Hepatocyte (in vitro differentiated cells): ENCODE data around the gene RAD51AP1. TPM values are rescaled to one million over a fixed set of nuclear protein-coding genes. Genes with fewer than 3 reads are reported as not detected.

Source experiments
- DNase-seq: peaks from one replicate; pipeline ENCODE4 v3.0.0-alpha.2; 2016; ENCODE audit warnings: low spot score
- H2AFZ ChIP-seq: fragments of 200-600 bp; sonication (generic); 2 replicates; pipeline ENCODE4 v1.6.0; 2016; ENCODE audit warnings: antibody characterized with exemption, mild to moderate bottlenecking
- H3K27ac ChIP-seq: fragments of 200-600 bp; sonication (generic); 2 replicates; pipeline ENCODE4 v1.5.1; 2016; ENCODE audit warnings: mild to moderate bottlenecking
- H3K27me3 ChIP-seq: fragments of 200-600 bp; sonication (generic); 2 replicates; pipeline ENCODE4 v1.6.1; 2016
- H3K36me3 ChIP-seq: fragments of 200-600 bp; sonication (generic); replicated peaks from 2 replicates; pipeline ENCODE4 v1.5.1; 2016; ENCODE audit warnings: low read depth; ENCODE audit not compliant: insufficient read depth
- H3K4me1 ChIP-seq: fragments of 200-600 bp; sonication (generic); 2 replicates; pipeline ENCODE4 v1.5.1; 2016; ENCODE audit warnings: mild to moderate bottlenecking, moderate library complexity; ENCODE audit not compliant: insufficient read depth
- H3K4me2 ChIP-seq: fragments of 200-600 bp; sonication (generic); 2 replicates; pipeline ENCODE4 v1.6.0; 2016
- H3K4me3 ChIP-seq: fragments of 200-600 bp; sonication (generic); 2 replicates; pipeline ENCODE4 v1.5.1; 2016; ENCODE audit warnings: mild to moderate bottlenecking
- H3K79me2 ChIP-seq: fragments of 200-600 bp; sonication (generic); 2 replicates; pipeline ENCODE4 v1.6.0; 2017; ENCODE audit warnings: mild to moderate bottlenecking
- H3K9me2 ChIP-seq: fragments of 200-600 bp; sonication (generic); replicated peaks from 2 replicates; pipeline ENCODE4 v1.6.0; 2017; ENCODE audit warnings: mild to moderate bottlenecking; ENCODE audit not compliant: insufficient read depth
- H3K9me3 ChIP-seq: fragments of 200-600 bp; sonication (generic); 2 replicates; pipeline ENCODE4 v1.5.1; 2016; ENCODE audit warnings: low read depth, mild to moderate bottlenecking
- H4K20me1 ChIP-seq: fragments of 200-600 bp; sonication (generic); 2 replicates; pipeline ENCODE4 v1.6.0; 2016; ENCODE audit warnings: mild to moderate bottlenecking; ENCODE audit not compliant: insufficient read depth, poor library complexity, severe bottlenecking
- EZH2 ChIP-seq: fragments of 200-600 bp; sonication (generic); IDR thresholded peaks from 2 replicates; pipeline ENCODE4 v1.6.1; 2016; ENCODE audit warnings: antibody characterized with exemption, mild to moderate bottlenecking, borderline replicate concordance
- EZH2phosphoT487 ChIP-seq: fragments of 200-600 bp; sonication (generic); IDR thresholded peaks from one replicate; pipeline ENCODE4 v1.6.1; 2018; ENCODE audit warnings: antibody characterized with exemption, mild to moderate bottlenecking, low read depth, moderate library complexity; ENCODE audit not compliant: unreplicated experiment, severe bottlenecking
- WGBS: methylation state at CpG from one replicate; pipeline ENCODE4 v1.1.6; 2016; ENCODE audit warnings: low lambda C conversion rate; ENCODE audit errors: missing lambda C conversion rate; 5-methylcytosine and 5-hydroxymethylcytosine counted together
- polyA plus RNA-seq: library from polyadenylated mRNA; unstranded; fragments of >200 nt; fragmentation: Nextera tagmentation; extraction: Ambion mirVana; gene quantifications from 2 replicates; pipeline ENCODE4 v1.2.1, GENCODE V29; 2016
- total RNA-seq: library from RNA; depleted of rRNA; stranded (reverse); fragments of >200 nt; gene quantifications from 2 replicates; pipeline ENCODE4 v1.2.3, GENCODE V29; 2014
- TF ChIP-seq, protein P1 (sequence below): fragments of 200-600 bp; sonication (generic); IDR thresholded peaks from 2 replicates; pipeline ENCODE4 v1.5.1; 2016; ENCODE audit warnings: antibody characterized with exemption, mild to moderate bottlenecking; ENCODE audit not compliant: poor library complexity

RAD51AP1 gene
- total and polyA plus RNA-seq, 2 experiments from 2014 or later: 4.6 to 11.5 TPM

DNA sequence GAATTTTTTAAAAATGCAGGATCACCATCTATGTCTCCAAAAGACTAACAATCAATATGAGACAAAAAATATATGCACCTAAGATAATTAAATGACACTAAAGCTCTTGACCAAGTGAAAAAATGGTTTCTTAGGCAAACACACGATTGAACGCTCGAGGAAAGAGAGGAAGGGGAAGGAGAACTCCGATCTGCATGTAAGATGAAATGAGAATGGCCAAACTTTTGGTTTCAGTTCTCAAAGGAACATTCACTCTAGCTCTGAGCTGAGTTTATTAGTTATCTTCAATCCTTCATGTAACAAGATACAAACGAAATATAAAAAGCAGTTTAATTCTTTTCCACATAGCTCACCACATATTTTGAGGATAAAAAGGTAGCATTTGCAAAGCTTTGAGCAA lies 26.1 kb downstream of the RAD51AP1 start:
- no peak overlapping the region for H3K4me2 ChIP-seq
- no peak for DNase-seq
- no peak overlapping the region for H3K27ac ChIP-seq
- H4K20me1 ChIP-seq: no peaks in the 10 kb centered on the region
- 92% methylated on average over 5 of the region's 5 CpGs for WGBS
- H3K9me2 ChIP-seq: no peaks in the 10 kb centered on the region
- no peak overlapping the region for H2AFZ ChIP-seq
- no peak overlapping the region for H3K4me3 ChIP-seq
- H3K9me3 ChIP-seq: no peaks in the 10 kb centered on the region
- no peaks in the 10 kb centered on the region for H3K36me3 ChIP-seq
- no peaks in the 10 kb centered on the region for H3K4me1 ChIP-seq
- TF ChIP-seq EZH2phosphoT487: no peak
- TF ChIP-seq EZH2: no peak
- TF ChIP-seq, protein P1, sequence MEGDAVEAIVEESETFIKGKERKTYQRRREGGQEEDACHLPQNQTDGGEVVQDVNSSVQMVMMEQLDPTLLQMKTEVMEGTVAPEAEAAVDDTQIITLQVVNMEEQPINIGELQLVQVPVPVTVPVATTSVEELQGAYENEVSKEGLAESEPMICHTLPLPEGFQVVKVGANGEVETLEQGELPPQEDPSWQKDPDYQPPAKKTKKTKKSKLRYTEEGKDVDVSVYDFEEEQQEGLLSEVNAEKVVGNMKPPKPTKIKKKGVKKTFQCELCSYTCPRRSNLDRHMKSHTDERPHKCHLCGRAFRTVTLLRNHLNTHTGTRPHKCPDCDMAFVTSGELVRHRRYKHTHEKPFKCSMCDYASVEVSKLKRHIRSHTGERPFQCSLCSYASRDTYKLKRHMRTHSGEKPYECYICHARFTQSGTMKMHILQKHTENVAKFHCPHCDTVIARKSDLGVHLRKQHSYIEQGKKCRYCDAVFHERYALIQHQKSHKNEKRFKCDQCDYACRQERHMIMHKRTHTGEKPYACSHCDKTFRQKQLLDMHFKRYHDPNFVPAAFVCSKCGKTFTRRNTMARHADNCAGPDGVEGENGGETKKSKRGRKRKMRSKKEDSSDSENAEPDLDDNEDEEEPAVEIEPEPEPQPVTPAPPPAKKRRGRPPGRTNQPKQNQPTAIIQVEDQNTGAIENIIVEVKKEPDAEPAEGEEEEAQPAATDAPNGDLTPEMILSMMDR: no peak
- H3K79me2 ChIP-seq: no peaks in the 10 kb centered on the region
- H3K27me3 ChIP-seq: no peaks in the 10 kb centered on the region

DNA sequence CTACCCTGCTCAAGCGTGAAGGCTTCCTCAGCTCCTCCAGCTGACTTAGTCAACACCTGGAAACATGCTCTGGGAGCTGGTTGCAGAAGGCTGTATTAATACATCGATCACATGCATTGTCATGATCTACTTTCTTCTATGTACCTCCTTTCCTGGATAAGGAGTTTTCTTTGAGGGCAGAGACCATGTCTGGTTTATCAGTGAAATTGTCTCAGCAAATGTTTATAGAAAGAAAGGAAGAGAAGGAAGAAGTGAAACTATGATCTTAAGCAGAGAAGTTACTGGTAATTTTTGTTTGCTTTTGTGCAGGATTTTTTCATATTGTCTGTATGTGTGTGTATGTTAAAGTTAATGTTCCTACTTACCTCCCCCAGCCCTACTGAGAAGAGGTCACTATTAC lies 27.8 kb downstream of the RAD51AP1 start:
- no peaks in the 10 kb centered on the region for H3K27me3 ChIP-seq
- no peaks in the 10 kb centered on the region for H3K9me2 ChIP-seq
- TF ChIP-seq EZH2phosphoT487: no peak
- no peak for TF ChIP-seq EZH2
- TF ChIP-seq, protein P1: no peak
- H3K4me3 ChIP-seq: no peak overlapping the region
- no peaks in the 10 kb centered on the region for H3K79me2 ChIP-seq
- WGBS: 93% methylated on average over 2 of the region's 2 CpGs
- no peaks in the 10 kb centered on the region for H3K4me1 ChIP-seq
- H3K36me3 ChIP-seq: no peaks in the 10 kb centered on the region
- no peak overlapping the region for H3K27ac ChIP-seq
- DNase-seq: no peak
- no peak overlapping the region for H3K4me2 ChIP-seq
- no peak overlapping the region for H2AFZ ChIP-seq
- H4K20me1 ChIP-seq: no peaks in the 10 kb centered on the region
- H3K9me3 ChIP-seq: no peaks in the 10 kb centered on the region

DNA sequence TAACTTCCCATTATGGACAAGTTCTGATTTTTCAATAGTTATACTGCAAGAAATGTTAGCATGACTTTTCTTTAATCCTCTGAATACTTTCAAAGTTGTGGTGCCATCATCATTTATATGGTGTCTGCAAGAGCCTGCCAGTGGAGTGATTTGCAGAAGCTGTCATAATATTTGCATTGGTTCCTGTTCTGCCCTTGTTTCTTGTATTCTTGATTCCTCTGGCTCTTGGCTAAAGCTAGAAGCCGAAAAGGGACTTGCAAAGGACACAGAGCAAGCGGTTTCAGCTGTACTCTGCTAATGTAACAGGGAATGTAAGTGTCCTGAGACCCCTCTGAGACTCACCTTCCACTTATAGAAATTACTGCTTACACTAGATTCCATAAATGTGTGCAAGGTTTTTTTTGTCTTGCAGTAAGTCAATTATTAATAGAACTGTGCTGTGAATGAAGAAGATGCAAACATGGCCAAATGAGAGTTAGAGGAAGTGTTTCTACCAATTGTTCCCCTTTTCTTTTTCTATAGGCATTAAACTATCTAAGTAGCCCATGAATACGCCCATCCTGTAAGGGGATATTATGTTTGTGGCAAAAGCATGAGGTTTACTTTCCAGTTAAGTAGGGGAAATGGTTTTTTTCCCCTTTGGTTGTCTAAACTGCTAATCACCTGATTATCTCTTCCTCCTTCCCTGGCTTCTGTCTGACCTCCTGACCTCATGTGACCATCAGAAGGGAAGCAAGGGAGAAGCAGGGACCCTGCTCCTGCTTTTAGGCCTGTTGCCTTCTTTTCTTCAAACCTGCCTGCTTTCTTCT lies 28.6 kb downstream of the RAD51AP1 start:
- TF ChIP-seq, protein P1: no peak
- no peak for TF ChIP-seq EZH2phosphoT487
- TF ChIP-seq EZH2: no peak
- no peak overlapping the region for H3K27ac ChIP-seq
- WGBS: 86% methylated on average over 3 of the region's 3 CpGs

DNA sequence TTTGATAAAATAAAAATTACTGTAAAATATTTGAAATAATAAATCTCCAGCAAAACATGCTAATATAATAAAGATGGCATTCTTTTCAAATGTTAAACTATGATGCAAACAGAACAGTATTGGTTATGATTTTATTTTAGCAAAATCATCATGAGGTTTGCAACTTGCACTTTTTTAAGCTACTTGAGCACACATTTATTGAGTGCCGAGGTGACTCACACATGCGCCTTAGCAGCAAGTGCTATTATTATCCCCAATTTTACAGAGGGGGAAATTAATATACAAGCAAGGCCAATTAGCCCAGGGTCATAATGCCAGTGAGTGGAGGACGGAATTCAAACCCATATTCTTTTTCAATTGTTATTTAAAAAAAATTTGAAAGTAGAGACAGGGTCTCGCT lies 30.6 kb downstream of the RAD51AP1 start:
- H3K36me3 ChIP-seq: no peaks in the 10 kb centered on the region
- no peaks in the 10 kb centered on the region for H3K79me2 ChIP-seq
- no peaks in the 10 kb centered on the region for H4K20me1 ChIP-seq
- H3K27ac ChIP-seq: no peak overlapping the region
- WGBS: 95% methylated on average over 4 of the region's 4 CpGs
- no peaks in the 10 kb centered on the region for H3K27me3 ChIP-seq
- no peak overlapping the region for H2AFZ ChIP-seq
- H3K9me2 ChIP-seq: no peaks in the 10 kb centered on the region
- H3K4me2 ChIP-seq: no peak overlapping the region
- TF ChIP-seq, protein P1: no peak
- no peak for TF ChIP-seq EZH2
- TF ChIP-seq EZH2phosphoT487: no peak
- H3K4me1 ChIP-seq: no peaks in the 10 kb centered on the region
- DNase-seq: no peak
- no peaks in the 10 kb centered on the region for H3K9me3 ChIP-seq
- no peak overlapping the region for H3K4me3 ChIP-seq

More for the DNA sequence above, 28.6 kb downstream of the RAD51AP1 start:
- Histone ChIP-seq H3K9me3 (no peaks in the 10 kb centered on the region), H2AFZ (no peak overlapping the region), H3K9me2 (no peaks in the 10 kb centered on the region), H3K27me3 (no peaks in the 10 kb centered on the region), H4K20me1 (no peaks in the 10 kb centered on the region), H3K36me3 (no peaks in the 10 kb centered on the region), H3K4me1 (no peaks in the 10 kb centered on the region), H3K79me2 (no peaks in the 10 kb centered on the region), H3K4me2 (no peak overlapping the region), H3K4me3 (no peak overlapping the region)
- no peak for DNase-seq
